HEK293 (cell line): ENCODE data around the gene BCKDHA.

Source experiments
- HOXD13 ChIP-seq: sonication (generic); formaldehyde crosslinking; IDR thresholded peaks from 2 replicates; pipeline ENCODE4 v1.8.0; 2022; ENCODE audit warnings: missing genetic modification reagents, borderline replicate concordance
- INSM2 ChIP-seq: fragments of 450-650 bp; formaldehyde crosslinking; IDR thresholded peaks from 2 replicates; pipeline ENCODE4 v1.5.1; 2016; ENCODE audit warnings: missing biosample characterization, missing genetic modification characterization
- KLF10 ChIP-seq: fragments of 450-650 bp; IDR thresholded peaks from 2 replicates; pipeline ENCODE4 v1.5.1; 2018; ENCODE audit warnings: missing biosample characterization, mild to moderate bottlenecking, missing genetic modification characterization
- MZF1 ChIP-seq: fragments of 450-650 bp; formaldehyde crosslinking; IDR thresholded peaks from 2 replicates; pipeline ENCODE4 v1.5.1; 2017; ENCODE audit warnings: missing biosample characterization, missing genetic modification characterization, borderline replicate concordance
- PRDM10 ChIP-seq: fragments of 450-650 bp; formaldehyde crosslinking; IDR thresholded peaks from 2 replicates; pipeline ENCODE4 v1.5.1; 2016; ENCODE audit warnings: missing biosample characterization, missing genetic modification characterization
- SALL2 ChIP-seq: fragments of 450-650 bp; formaldehyde crosslinking; IDR thresholded peaks from 2 replicates; pipeline ENCODE4 v1.5.0; 2017; ENCODE audit warnings: missing biosample characterization, mild to moderate bottlenecking, missing genetic modification characterization, borderline replicate concordance
- YY1 ChIP-seq: fragments of 450-650 bp; formaldehyde crosslinking; IDR thresholded peaks from 2 replicates; pipeline ENCODE4 v1.5.1; 2018; ENCODE audit warnings: missing biosample characterization, missing genetic modification characterization
- YY2 ChIP-seq: fragments of 450-650 bp; formaldehyde crosslinking; IDR thresholded peaks from 2 replicates; pipeline ENCODE4 v1.5.1; 2016; ENCODE audit warnings: missing biosample characterization, missing genetic modification characterization
- ZFHX2 ChIP-seq: fragments of 450-650 bp; formaldehyde crosslinking; conservative IDR thresholded peaks from 2 replicates; pipeline ENCODE4 v1.5.1; 2016; ENCODE audit warnings: missing biosample characterization, missing genetic modification characterization
- ZNF121 ChIP-seq: fragments of 450-650 bp; formaldehyde crosslinking; IDR thresholded peaks from 2 replicates; pipeline ENCODE4 v1.5.1; 2016; ENCODE audit warnings: missing biosample characterization, missing genetic modification characterization
- ZNF148 ChIP-seq: fragments of 450-650 bp; formaldehyde crosslinking; IDR thresholded peaks from 2 replicates; pipeline ENCODE4 v1.5.0; 2017; ENCODE audit warnings: missing biosample characterization, missing genetic modification characterization, borderline replicate concordance
- ZNF19 ChIP-seq: fragments of 450-650 bp; formaldehyde crosslinking; IDR thresholded peaks from 2 replicates; pipeline ENCODE4; 2016; ENCODE audit warnings: missing biosample characterization, missing genetic modification characterization, low read depth
- ZNF266 ChIP-seq: fragments of 450-650 bp; formaldehyde crosslinking; IDR thresholded peaks from 2 replicates; pipeline ENCODE4 v1.5.1; 2016; ENCODE audit warnings: missing biosample characterization, missing genetic modification characterization, low read depth
- ZNF335 ChIP-seq: fragments of 450-650 bp; formaldehyde crosslinking; conservative IDR thresholded peaks from 2 replicates; pipeline ENCODE4 v1.5.1; 2016; ENCODE audit warnings: missing biosample characterization, missing genetic modification characterization
- ZNF48 ChIP-seq: fragments of 450-650 bp; formaldehyde crosslinking; IDR thresholded peaks from 2 replicates; pipeline ENCODE4 v1.5.1; 2016; ENCODE audit warnings: missing biosample characterization, missing genetic modification characterization
- ZNF555 ChIP-seq: fragments of 450-650 bp; formaldehyde crosslinking; conservative IDR thresholded peaks from 2 replicates; pipeline ENCODE4 v1.5.1; 2017; ENCODE audit warnings: missing biosample characterization, mild to moderate bottlenecking, missing genetic modification characterization, inconsistent platforms
- ZNF580 ChIP-seq: fragments of 450-650 bp; formaldehyde crosslinking; IDR thresholded peaks from 2 replicates; pipeline ENCODE4 v1.5.1; 2016; ENCODE audit warnings: missing biosample characterization, missing genetic modification characterization
- ZNF624 ChIP-seq: fragments of 450-650 bp; formaldehyde crosslinking; IDR thresholded peaks from 2 replicates; pipeline ENCODE4 v1.5.1; 2017; ENCODE audit warnings: missing biosample characterization, missing genetic modification characterization
- ZNF639 ChIP-seq: fragments of 450-650 bp; formaldehyde crosslinking; IDR thresholded peaks from 2 replicates; pipeline ENCODE4 v1.5.1; 2016; ENCODE audit warnings: missing biosample characterization, missing genetic modification characterization
- ZNF654 ChIP-seq: fragments of 450-650 bp; formaldehyde crosslinking; IDR thresholded peaks from 2 replicates; pipeline ENCODE4 v1.5.1; 2016; ENCODE audit warnings: low read depth, missing biosample characterization, missing genetic modification characterization
- ZNF660 ChIP-seq: fragments of 450-650 bp; IDR thresholded peaks from 2 replicates; pipeline ENCODE4 v1.5.1; 2018; ENCODE audit warnings: missing biosample characterization, mild to moderate bottlenecking, missing genetic modification characterization
- ZNF692 ChIP-seq: fragments of 450-650 bp; formaldehyde crosslinking; IDR thresholded peaks from 2 replicates; pipeline ENCODE4 v1.5.1; 2016; ENCODE audit warnings: missing biosample characterization, missing genetic modification characterization
- ZNF707 ChIP-seq: fragments of 450-650 bp; formaldehyde crosslinking; IDR thresholded peaks from 2 replicates; pipeline ENCODE4 v1.5.1; 2016; ENCODE audit warnings: missing biosample characterization, missing genetic modification characterization
- ZNF747 ChIP-seq: fragments of 450-650 bp; formaldehyde crosslinking; IDR thresholded peaks from 2 replicates; pipeline ENCODE4 v1.5.1; 2016; ENCODE audit warnings: missing biosample characterization, missing genetic modification characterization
- ZNF830 ChIP-seq: fragments of 450-650 bp; IDR thresholded peaks from 2 replicates; pipeline ENCODE4 v1.5.0; 2018; ENCODE audit warnings: missing biosample characterization, missing genetic modification characterization, low read depth, mild to moderate bottlenecking, moderate library complexity
- ZSCAN23 ChIP-seq: fragments of 450-650 bp; formaldehyde crosslinking; IDR thresholded peaks from 2 replicates; pipeline ENCODE4 v1.5.1; 2016; ENCODE audit warnings: missing biosample characterization, missing genetic modification characterization
- TF ChIP-seq, protein P1 (sequence below): fragments of 450-650 bp; formaldehyde crosslinking; optimal IDR thresholded peaks from 2 replicates; pipeline ENCODE3; 2016; ENCODE audit warnings: missing biosample characterization, mild to moderate bottlenecking, missing genetic modification characterization

The BCKDHA gene

DNA sequence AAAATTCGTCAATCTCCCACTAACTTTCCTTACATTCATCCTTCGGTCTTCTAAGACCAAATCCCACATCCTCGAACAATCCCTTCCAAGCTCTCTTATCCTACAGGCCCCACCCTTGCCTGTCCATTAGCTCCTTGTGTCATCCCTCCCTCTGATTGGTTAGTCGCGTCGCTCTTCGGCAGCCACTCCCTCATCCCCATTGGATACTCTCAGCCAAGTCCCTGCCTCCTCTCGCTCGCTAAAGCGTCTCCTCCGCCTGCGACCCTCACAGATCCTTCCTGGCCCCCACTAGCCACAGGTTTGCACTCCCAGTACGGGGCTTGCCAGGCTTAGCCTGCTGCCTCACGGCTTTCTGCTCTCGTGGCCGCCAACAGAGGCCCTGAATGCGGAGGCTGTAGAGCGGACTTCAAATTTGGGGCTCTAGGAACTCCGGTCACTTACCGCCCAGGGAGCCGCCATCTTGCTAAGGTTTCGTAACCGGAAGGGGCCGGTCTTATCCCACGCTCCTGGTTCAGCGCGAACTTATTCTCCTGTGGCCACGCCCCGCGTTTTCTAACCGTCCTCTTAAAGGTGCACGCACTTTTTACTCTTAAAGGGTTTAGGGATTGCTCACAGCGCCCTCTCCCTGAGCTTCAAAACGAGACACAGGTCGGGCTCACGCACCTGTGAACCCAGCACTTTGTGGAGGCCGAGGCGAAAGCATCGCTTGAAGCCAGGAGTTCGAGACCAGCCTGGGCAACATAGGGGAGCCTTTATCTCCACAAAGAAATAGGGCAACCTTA, 42.0 kb downstream of the BCKDHA start, which contains the start of gene DMAC2 (continued):
- peak; percentile 98 for TF ChIP-seq ZNF580 (tag by site-specific recombination)
- no peak for TF ChIP-seq INSM2 (tag by site-specific recombination)
- TF ChIP-seq ZNF555 (tag by site-specific recombination), result no peak
- TF ChIP-seq ZNF266 (tag by site-specific recombination), result no peak
- TF ChIP-seq ZNF747 (tag by site-specific recombination), result no peak
- TF ChIP-seq ZNF624, result no peak
- 0 out of 2 replicates have a peak, but pooled peaks have one; percentile 59 for TF ChIP-seq ZNF639 (tag by site-specific recombination)
- TF ChIP-seq ZNF660 (tag by site-specific recombination), result peak; percentile 81
- TF ChIP-seq PRDM10 (tag by site-specific recombination), result peak; percentile 78
- TF ChIP-seq ZNF148 (tag by site-specific recombination), result no peak
- TF ChIP-seq KLF10 (tag by site-specific recombination), result peak; percentile 83
- TF ChIP-seq HOXD13 (CRISPR knock-in tag), result no peak
- TF ChIP-seq ZNF19 (tag by site-specific recombination), result no peak
- no peak for TF ChIP-seq ZNF121 (tag by site-specific recombination)
- TF ChIP-seq ZNF335 (tag by site-specific recombination), result peak; percentile 95
- TF ChIP-seq YY1 (tag by site-specific recombination), result peak; percentile 91; the same call in 1 of the 2 replicates
- TF ChIP-seq YY2, result peak; percentile 97
- TF ChIP-seq ZNF48 (tag by site-specific recombination), result no peak
- TF ChIP-seq ZNF654 (tag by site-specific recombination), result no peak
- TF ChIP-seq ZNF830 (tag by site-specific recombination), result no peak
- TF ChIP-seq SALL2 (tag by site-specific recombination), result no peak
- TF ChIP-seq ZNF692, result peak; percentile 75; the same call in 1 of the 2 replicates
- TF ChIP-seq, protein P1, sequence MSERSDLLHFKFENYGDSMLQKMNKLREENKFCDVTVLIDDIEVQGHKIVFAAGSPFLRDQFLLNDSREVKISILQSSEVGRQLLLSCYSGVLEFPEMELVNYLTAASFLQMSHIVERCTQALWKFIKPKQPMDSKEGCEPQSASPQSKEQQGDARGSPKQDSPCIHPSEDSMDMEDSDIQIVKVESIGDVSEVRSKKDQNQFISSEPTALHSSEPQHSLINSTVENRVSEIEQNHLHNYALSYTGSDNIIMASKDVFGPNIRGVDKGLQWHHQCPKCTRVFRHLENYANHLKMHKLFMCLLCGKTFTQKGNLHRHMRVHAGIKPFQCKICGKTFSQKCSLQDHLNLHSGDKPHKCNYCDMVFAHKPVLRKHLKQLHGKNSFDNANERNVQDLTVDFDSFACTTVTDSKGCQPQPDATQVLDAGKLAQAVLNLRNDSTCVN (tag by site-specific recombination), result peak; percentile 41
- no peak for TF ChIP-seq ZSCAN23
- peak; percentile 63 for TF ChIP-seq ZFHX2
- no peak for TF ChIP-seq ZNF707 (tag by site-specific recombination)
- TF ChIP-seq MZF1 (tag by site-specific recombination), result no peak
